WTC11 (cell line): ENCODE results near the gene AAGAB. TPM values are rescaled to one million over a fixed set of nuclear protein-coding genes. Genes with fewer than 3 reads are reported as not detected.

Experiments
- ATAC-seq: fragments of 200-7000 bp; cut with Tn5 transposase; 2 replicates; pipeline ENCODE4 v1.10.0; 2021; ENCODE audit warnings: mild to moderate bottlenecking, moderate library complexity
- CTCF ChIA-PET: fragments of 300-600 bp; sonication (Branson Sonifier 250); formaldehyde crosslinking; loops from one replicate; lab custom pipeline; 2021; ENCODE audit warnings: antibody characterized with exemption; lab: Charles Lee
- POLR2A ChIA-PET: fragments of 350-600 bp; sonication (Branson Sonifier 250); formaldehyde crosslinking; loops from one replicate; lab custom pipeline; 2021; ENCODE audit warnings: antibody characterized with exemption; lab: Charles Lee
- DNase-seq: peaks from one replicate; pipeline ENCODE4 v3.0.0; 2021; ENCODE audit warnings: low spot score
- H3K27ac Mint-ChIP-seq: 2 replicates; pipeline ENCODE4 v1.8.0; 2021; ENCODE audit warnings: mixed read lengths
- H3K27me3 Mint-ChIP-seq: 2 replicates; pipeline ENCODE4 v1.8.0; 2021; ENCODE audit warnings: low read depth, mild to moderate bottlenecking, moderate library complexity, mixed read lengths
- H3K36me3 Mint-ChIP-seq: 2 replicates; pipeline ENCODE4 v1.8.0; 2021; ENCODE audit warnings: mixed read lengths
- H3K4me1 Mint-ChIP-seq: 2 replicates; pipeline ENCODE4 v1.8.0; 2022; ENCODE audit warnings: mixed read lengths
- H3K4me3 Mint-ChIP-seq: 2 replicates; pipeline ENCODE4 v1.8.0; 2021; ENCODE audit warnings: mild to moderate bottlenecking, moderate library complexity, mixed read lengths
- H3K9me3 Mint-ChIP-seq: 2 replicates; pipeline ENCODE4 v1.8.0; 2021; ENCODE audit warnings: mixed read lengths
- AR ChIP-seq: fragments of 250-450 bp; sonication (Bioruptor Pico); IDR thresholded peaks from 2 replicates; pipeline ENCODE4 v1.9.0; 2021; ENCODE audit warnings: mild to moderate bottlenecking
- ATF2 ChIP-seq: sonication (generic); formaldehyde crosslinking; IDR thresholded peaks from 2 replicates; pipeline ENCODE4 v1.8.1; 2022; ENCODE audit warnings: low read depth, missing genetic modification reagents, borderline replicate concordance
- CBFB ChIP-seq: sonication (generic); formaldehyde crosslinking; IDR thresholded peaks from 2 replicates; pipeline ENCODE4 v1.8.1; 2022; ENCODE audit warnings: mild to moderate bottlenecking, low read depth, missing genetic modification reagents
- E2F4 ChIP-seq: sonication (generic); formaldehyde crosslinking; IDR thresholded peaks from 2 replicates; pipeline ENCODE4 v1.8.1; 2022; ENCODE audit warnings: low read depth, mild to moderate bottlenecking, moderate library complexity, missing genetic modification reagents, borderline replicate concordance
- ELF4 ChIP-seq: sonication (generic); formaldehyde crosslinking; IDR thresholded peaks from 2 replicates; pipeline ENCODE4 v1.8.1; 2022; ENCODE audit warnings: low read depth, mild to moderate bottlenecking, moderate library complexity, missing genetic modification reagents
- FOXJ3 ChIP-seq: sonication (generic); formaldehyde crosslinking; IDR thresholded peaks from 2 replicates; pipeline ENCODE4 v1.9.0; 2021; ENCODE audit warnings: missing genetic modification reagents, mild to moderate bottlenecking, borderline replicate concordance
- FOXP4 ChIP-seq: sonication (generic); formaldehyde crosslinking; IDR thresholded peaks from 2 replicates; pipeline ENCODE4 v1.8.0; 2022; ENCODE audit warnings: mild to moderate bottlenecking, missing genetic modification reagents
- GABPB1 ChIP-seq: sonication (generic); formaldehyde crosslinking; IDR thresholded peaks from 2 replicates; pipeline ENCODE4 v1.8.1; 2023; ENCODE audit warnings: mild to moderate bottlenecking, missing genetic modification reagents
- IRF2 ChIP-seq: sonication (generic); formaldehyde crosslinking; IDR thresholded peaks from 2 replicates; pipeline ENCODE4 v1.8.0; 2022; ENCODE audit warnings: low read depth, missing genetic modification reagents, borderline replicate concordance
- KAT7 ChIP-seq: sonication (generic); formaldehyde crosslinking; IDR thresholded peaks from 2 replicates; pipeline ENCODE4 v1.8.1; 2023; ENCODE audit warnings: missing genetic modification reagents, mild to moderate bottlenecking, borderline replicate concordance
- MAX ChIP-seq: sonication (generic); formaldehyde crosslinking; IDR thresholded peaks from 2 replicates; pipeline ENCODE4 v1.8.0; 2022; ENCODE audit warnings: mild to moderate bottlenecking, missing genetic modification reagents
- MLX ChIP-seq: sonication (generic); formaldehyde crosslinking; IDR thresholded peaks from 2 replicates; pipeline ENCODE4 v1.8.1; 2023; ENCODE audit warnings: mild to moderate bottlenecking, missing genetic modification reagents, moderate library complexity
- MXD4 ChIP-seq: fragments of 250-450 bp; sonication (Bioruptor Pico); IDR thresholded peaks from 2 replicates; pipeline ENCODE4 v1.8.0; 2021; ENCODE audit warnings: mild to moderate bottlenecking, moderate library complexity, borderline replicate concordance
- MYBL2 ChIP-seq: sonication (generic); formaldehyde crosslinking; IDR thresholded peaks from 2 replicates; pipeline ENCODE4 v1.8.1; 2023; ENCODE audit warnings: mild to moderate bottlenecking, moderate library complexity, missing genetic modification reagents
- NR1H2 ChIP-seq: sonication (generic); formaldehyde crosslinking; IDR thresholded peaks from 2 replicates; pipeline ENCODE4 v1.9.0; 2021; ENCODE audit warnings: mild to moderate bottlenecking, moderate library complexity, missing genetic modification reagents
- SMAD3 ChIP-seq: sonication (generic); formaldehyde crosslinking; IDR thresholded peaks from 2 replicates; pipeline ENCODE4 v1.8.0; 2022; ENCODE audit warnings: missing genetic modification reagents, mild to moderate bottlenecking, borderline replicate concordance
- SP1 ChIP-seq: sonication (generic); formaldehyde crosslinking; conservative IDR thresholded peaks from 2 replicates; pipeline ENCODE4 v1.8.1; 2022; ENCODE audit warnings: missing genetic modification reagents
- ZNF232 ChIP-seq: sonication (generic); formaldehyde crosslinking; IDR thresholded peaks from 2 replicates; pipeline ENCODE4 v1.8.0; 2022; ENCODE audit warnings: mild to moderate bottlenecking, missing genetic modification reagents
- ZNF281 ChIP-seq: sonication (generic); formaldehyde crosslinking; IDR thresholded peaks from 2 replicates; pipeline ENCODE4 v1.8.0; 2023; ENCODE audit warnings: mild to moderate bottlenecking, missing genetic modification reagents
- ZNF317 ChIP-seq: sonication (generic); formaldehyde crosslinking; IDR thresholded peaks from 2 replicates; pipeline ENCODE4 v1.8.1; 2023; ENCODE audit warnings: low read depth, mild to moderate bottlenecking, moderate library complexity, missing genetic modification reagents, borderline replicate concordance
- ZNF671 ChIP-seq: fragments of 250-450 bp; sonication (Bioruptor Pico); IDR thresholded peaks from 2 replicates; pipeline ENCODE4 v1.8.0; 2021; ENCODE audit warnings: mild to moderate bottlenecking
- total RNA-seq: library from RNA; stranded (reverse); gene quantifications from 3 replicates; pipeline ENCODE4 v1.2.3, GENCODE V29; 2021

The AAGAB gene
- total RNA-seq, 1 experiment from 2014 or later: 41.7 TPM

GRCh38 chr15:67218428-67218827 lies 36.0 kb downstream of the AAGAB start:
- no peak overlapping the region for H3K4me3 Mint-ChIP-seq

GRCh38 chr15:67216859-67217258 lies 37.6 kb downstream of the AAGAB start:
- DNase-seq (no peak), ATAC-seq (no peak)
- Mint-ChIP-seq H3K9me3 (peaks cover 3% of the 10 kb centered on the region; the same call in 1 of the 2 replicates), H3K4me1 (no peaks in the 10 kb centered on the region), H3K4me3 (no peak overlapping the region), H3K27ac (no peak overlapping the region), H3K27me3 (no peaks in the 10 kb centered on the region), H3K36me3 (peaks cover 4% of the 10 kb centered on the region)
- TF ChIP-seq NR1H2 (CRISPR knock-in tag) (no peak), MLX (CRISPR knock-in tag) (no peak), MAX (no peak), MXD4 (CRISPR knock-in tag) (no peak), CBFB (CRISPR knock-in tag) (no peak), ELF4 (no peak), MYBL2 (no peak), SP1 (no peak), E2F4 (no peak), AR (CRISPR knock-in tag) (no peak), ZNF317 (no peak), ATF2 (no peak), FOXJ3 (CRISPR knock-in tag) (no peak), ZNF671 (CRISPR knock-in tag) (no peak), IRF2 (no peak), ZNF232 (no peak), FOXP4 (CRISPR knock-in tag) (no peak), SMAD3 (CRISPR knock-in tag) (no peak), ZNF281 (no peak)
- POLR2A ChIA-PET: no interaction called here
- CTCF ChIA-PET: no interaction called here

More at GRCh38 chr15:67218428-67218827, 36.0 kb downstream of the AAGAB start:
- H3K9me3 Mint-ChIP-seq: peaks cover 3% of the 10 kb centered on the region; the same call in 1 of the 2 replicates
- TF ChIP-seq GABPB1 (CRISPR knock-in tag) (no peak), ATF2 (no peak), KAT7 (CRISPR knock-in tag) (no peak)
- H3K36me3 Mint-ChIP-seq: peaks cover 4% of the 10 kb centered on the region
- CTCF ChIA-PET: no interaction called here
- POLR2A ChIA-PET: no interaction called here
- H3K4me1 Mint-ChIP-seq: no peaks in the 10 kb centered on the region
- DNase-seq: no peak
- no peaks in the 10 kb centered on the region for H3K27me3 Mint-ChIP-seq
- H3K27ac Mint-ChIP-seq: no peak overlapping the region
- ATAC-seq: no peak
